GM19438 (cell line): Measurements from ENCODE around the gene CCDC174.
"Not testable (repeated sequence)": the region's sequence is repeated elsewhere in the genome, so short reads cannot be mapped to it uniquely, and the experiment has no call there.

Source experiments
- ATAC-seq: cut with Tn5 transposase; IDR thresholded peaks from one replicate; pipeline ENCODE4 v1.9.1; 2021; ENCODE audit warnings: low read depth; ENCODE audit not compliant: unreplicated experiment

The CCDC174 gene

GRCh38 chr3:14651440-14652251 lies at the start of gene CCDC174:
Gene CCDC174, plus strand, starts transcription at chr3:14651762. Its CDS starts 75 bp downstream, at chr3:14651837.
- ATAC-seq, result peak; percentile 99

GRCh38 chr3:14602006-14602803 lies 49.4 kb upstream of the CCDC174 start:
- ATAC-seq, result no peak

- ATAC-seq, result no peak
Observed at GRCh38 chr3:14602804-14603644, 48.5 kb upstream of the CCDC174 start.

GRCh38 chr3:14605067-14605466 lies 46.5 kb upstream of the CCDC174 start:
- ATAC-seq, result no peak

GRCh38 chr3:14605744-14606143 lies 45.8 kb upstream of the CCDC174 start:
- ATAC-seq, result no peak

GRCh38 chr3:14606669-14607339 lies 44.8 kb upstream of the CCDC174 start:
- no peak for ATAC-seq

- no peak for ATAC-seq
Observed at GRCh38 chr3:14608298-14608697, 43.3 kb upstream of the CCDC174 start.

- ATAC-seq, result not testable (repeated sequence)
Observed at GRCh38 chr3:14609058-14609457, 42.5 kb upstream of the CCDC174 start.

- ATAC-seq, result no peak
Observed at GRCh38 chr3:14609506-14609905, 42.1 kb upstream of the CCDC174 start.

- ATAC-seq, result no peak
Observed at GRCh38 chr3:14609941-14610340, 41.6 kb upstream of the CCDC174 start.

- ATAC-seq, result no peak
Observed at GRCh38 chr3:14614189-14614588, 37.4 kb upstream of the CCDC174 start.

GRCh38 chr3:14614862-14615261 lies 36.7 kb upstream of the CCDC174 start:
- no peak for ATAC-seq

GRCh38 chr3:14616606-14617507 lies 34.7 kb upstream of the CCDC174 start:
- ATAC-seq, result no peak

GRCh38 chr3:14617508-14618023 lies 34.0 kb upstream of the CCDC174 start:
- ATAC-seq, result no peak

- no peak for ATAC-seq
Observed at GRCh38 chr3:14619605-14620004, 32.0 kb upstream of the CCDC174 start.

GRCh38 chr3:14620512-14620911 lies 31.1 kb upstream of the CCDC174 start:
- ATAC-seq, result no peak

- no peak for ATAC-seq
Observed at GRCh38 chr3:14621093-14621492, 30.5 kb upstream of the CCDC174 start.

GRCh38 chr3:14622368-14622767 lies 29.2 kb upstream of the CCDC174 start:
- ATAC-seq, result no peak

GRCh38 chr3:14623569-14624051 lies 28.0 kb upstream of the CCDC174 start:
- ATAC-seq, result no peak
